ENCODE measurements around the gene RASA1. TPM values are rescaled to one million over a fixed set of nuclear protein-coding genes. Genes with fewer than 3 reads are reported as not detected.
"Not testable (repeated sequence)": the region's sequence is repeated elsewhere in the genome, so short reads cannot be mapped to it uniquely, and the experiment has no call there.

The RASA1 gene
- total RNA-seq, 1 experiment from 2014 or later = 23.3 TPM

- Histone ChIP-seq H3K27me3 (ENCODE audit: control insufficient read depth, insufficient read depth, low read length) (peaks cover 14% of the 10 kb centered on the region; the same call in 1 of the 2 replicates), H3K36me3 (replicated peaks; ENCODE audit: control insufficient read depth, insufficient read depth, low read length) (no peaks in the 10 kb centered on the region), H3K4me3 (ENCODE audit: insufficient read depth, low read depth, low read length) (peak overlapping the region; percentile 93)
- DNase-seq = no peak
Observed at GRCh38 chr5:87266914-87267573, 639 bp upstream of the RASA1 start.

DNA sequence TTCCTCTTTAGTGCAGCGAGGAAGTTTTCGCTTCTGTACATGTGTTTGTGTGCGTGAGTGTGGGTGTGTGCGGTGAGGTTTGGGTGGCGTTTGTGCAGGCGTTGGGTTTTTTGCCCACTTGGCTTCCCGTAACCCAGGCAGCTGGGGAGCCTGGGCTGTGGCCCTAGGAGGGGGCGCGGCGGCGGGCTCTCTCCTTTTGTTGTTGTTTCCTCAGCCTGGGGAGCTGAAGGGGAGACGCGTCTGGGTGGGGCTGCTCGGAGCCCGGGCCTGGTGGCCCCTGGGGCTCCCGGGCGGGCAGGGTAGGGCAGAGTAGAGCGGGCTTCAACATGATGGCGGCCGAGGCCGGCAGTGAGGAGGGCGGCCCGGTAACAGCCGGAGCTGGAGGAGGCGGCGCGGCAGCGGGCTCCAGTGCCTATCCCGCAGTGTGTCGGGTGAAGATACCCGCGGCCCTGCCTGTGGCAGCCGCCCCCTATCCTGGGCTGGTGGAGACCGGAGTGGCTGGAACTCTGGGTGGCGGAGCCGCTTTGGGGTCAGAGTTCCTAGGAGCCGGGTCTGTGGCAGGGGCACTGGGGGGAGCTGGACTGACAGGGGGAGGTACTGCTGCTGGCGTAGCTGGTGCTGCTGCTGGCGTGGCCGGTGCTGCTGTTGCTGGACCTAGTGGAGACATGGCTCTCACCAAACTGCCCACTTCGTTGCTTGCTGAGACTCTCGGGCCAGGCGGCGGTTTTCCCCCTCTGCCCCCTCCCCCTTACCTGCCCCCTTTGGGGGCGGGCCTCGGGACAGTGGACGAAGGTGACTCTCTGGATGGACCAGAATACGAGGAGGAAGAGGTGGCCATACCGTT, 665 bp downstream of the RASA1 start:
- Histone ChIP-seq H3K27me3 (ENCODE audit: control insufficient read depth, insufficient read depth, low read length) (peaks cover 6% of the 10 kb centered on the region; the same call in 1 of the 2 replicates), H3K36me3 (replicated peaks; ENCODE audit: control insufficient read depth, insufficient read depth, low read length) (no peaks in the 10 kb centered on the region), H3K4me3 (ENCODE audit: insufficient read depth, low read depth, low read length) (peak overlapping the region; percentile 93)
- DNase-seq = peak; percentile 72

DNA sequence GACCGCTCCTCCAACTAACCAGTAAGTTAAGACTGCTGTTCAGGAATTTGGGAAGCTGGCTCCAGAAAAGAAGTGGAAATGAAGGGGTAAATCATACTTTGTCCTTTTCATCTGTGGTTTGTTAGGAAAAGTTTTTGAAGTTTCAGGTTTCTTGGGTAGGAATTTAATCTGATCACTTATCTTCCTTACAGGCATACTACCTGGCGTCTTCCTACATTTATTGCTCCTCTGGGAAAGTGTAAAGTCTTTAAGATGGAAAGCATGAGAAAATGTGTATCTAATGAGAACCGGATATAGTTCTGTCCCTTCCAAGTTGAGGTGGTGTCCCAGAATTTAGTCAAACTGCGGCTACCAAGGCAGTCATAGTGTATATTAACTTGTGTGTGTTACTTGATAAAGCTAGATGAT, 1.3 kb downstream of the RASA1 start:
- Histone ChIP-seq H3K36me3 (replicated peaks; ENCODE audit: control insufficient read depth, insufficient read depth, low read length) (no peaks in the 10 kb centered on the region), H3K27me3 (ENCODE audit: control insufficient read depth, insufficient read depth, low read length) (peaks cover 5% of the 10 kb centered on the region; the same call in 1 of the 2 replicates), H3K4me3 (ENCODE audit: insufficient read depth, low read depth, low read length) (peak overlapping the region; percentile 93)
- DNase-seq = no peak

DNA sequence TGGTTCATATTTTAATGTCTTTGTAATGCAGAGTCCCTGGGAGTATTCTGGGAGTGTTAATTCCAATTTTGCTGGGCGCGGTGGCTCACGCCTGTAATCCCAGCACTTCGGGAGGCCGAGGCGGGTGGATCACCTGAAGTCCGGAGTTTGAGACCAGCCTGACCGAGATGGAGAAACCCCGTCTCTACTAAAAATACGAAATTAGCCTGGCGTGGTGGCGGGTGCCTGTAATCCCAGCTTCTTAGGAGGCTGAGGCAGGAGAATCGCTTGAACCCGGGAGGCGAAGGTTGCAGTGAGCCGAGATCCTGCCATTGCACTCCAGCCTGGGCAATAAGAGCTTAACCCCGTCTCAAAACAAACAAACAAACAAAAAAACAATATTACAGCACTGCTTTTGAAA, 3.2 kb downstream of the RASA1 start:
- not testable (repeated sequence) for H3K27me3 ChIP-seq (ENCODE audit: control insufficient read depth, insufficient read depth, low read length); H3K4me3 ChIP-seq (ENCODE audit: insufficient read depth, low read depth, low read length); DNase-seq; H3K36me3 ChIP-seq (replicated peaks; ENCODE audit: control insufficient read depth, insufficient read depth, low read length)

GRCh38 chr5:87276655-87277054, 9.0 kb downstream of the RASA1 start:
- DNase-seq = no peak
- no peaks in the 10 kb centered on the region for H3K36me3 ChIP-seq (replicated peaks; ENCODE audit: control insufficient read depth, insufficient read depth, low read length)
- H3K27me3 ChIP-seq (ENCODE audit: control insufficient read depth, insufficient read depth, low read length) = no peaks in the 10 kb centered on the region
- H3K4me3 ChIP-seq (ENCODE audit: insufficient read depth, low read depth, low read length) = no peak overlapping the region

- no peak overlapping the region for H3K4me3 ChIP-seq (ENCODE audit: insufficient read depth, low read depth, low read length)
- no peaks in the 10 kb centered on the region for H3K36me3 ChIP-seq (replicated peaks; ENCODE audit: control insufficient read depth, insufficient read depth, low read length)
- no peaks in the 10 kb centered on the region for H3K27me3 ChIP-seq (ENCODE audit: control insufficient read depth, insufficient read depth, low read length)
- no peak for DNase-seq
Observed at GRCh38 chr5:87277279-87277835, 9.7 kb downstream of the RASA1 start.

DNA sequence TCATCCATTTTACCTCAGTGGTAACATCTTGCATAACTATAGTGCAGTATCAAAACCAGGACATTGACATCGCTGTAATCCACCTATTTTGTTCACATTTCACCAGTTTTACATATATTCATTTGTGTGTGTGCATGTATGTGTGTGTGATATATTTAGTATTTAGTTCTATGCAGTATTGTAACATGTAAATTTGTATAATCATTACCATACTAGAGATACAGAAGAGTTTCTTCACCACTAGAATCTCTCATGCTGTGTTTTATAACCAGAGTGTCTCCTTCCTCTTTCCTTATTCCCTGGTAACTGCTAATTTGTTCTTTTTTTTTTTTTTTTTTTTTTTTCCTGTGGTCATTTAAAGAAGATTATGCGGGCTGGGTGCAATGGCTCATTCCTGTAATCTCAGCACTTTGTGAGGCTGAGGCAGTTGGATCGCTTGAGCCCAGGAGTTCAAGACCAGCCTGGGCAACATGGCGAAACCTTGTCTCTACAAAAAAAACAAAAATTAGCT, 11.0 kb downstream of the RASA1 start:
- no peaks in the 10 kb centered on the region for H3K36me3 ChIP-seq (replicated peaks; ENCODE audit: control insufficient read depth, insufficient read depth, low read length)
- H3K4me3 ChIP-seq (ENCODE audit: insufficient read depth, low read depth, low read length) = no peak overlapping the region
- DNase-seq = no peak
- no peaks in the 10 kb centered on the region for H3K27me3 ChIP-seq (ENCODE audit: control insufficient read depth, insufficient read depth, low read length)

DNA sequence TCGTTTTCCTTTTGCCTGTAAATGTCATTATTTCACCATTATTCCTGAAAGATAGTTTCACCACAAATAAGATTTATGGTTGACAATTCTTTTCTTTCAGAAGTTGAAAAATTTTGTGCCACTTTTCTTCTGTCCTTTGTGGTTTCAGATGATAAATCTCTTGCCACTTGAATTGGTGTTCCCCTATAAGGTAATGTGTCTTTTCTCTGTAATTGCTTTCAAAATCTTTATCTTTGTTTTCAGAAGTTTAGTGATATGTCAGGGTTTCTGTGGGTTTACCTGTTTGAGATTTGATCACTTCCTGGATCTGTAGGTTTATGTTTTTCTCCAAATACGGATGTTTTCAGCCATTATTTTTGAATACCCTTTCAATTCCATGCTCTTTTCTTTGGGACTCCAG, 14.6 kb downstream of the RASA1 start:
- Histone ChIP-seq H3K27me3 (ENCODE audit: control insufficient read depth, insufficient read depth, low read length) (no peaks in the 10 kb centered on the region), H3K4me3 (ENCODE audit: insufficient read depth, low read depth, low read length) (no peak overlapping the region), H3K36me3 (replicated peaks; ENCODE audit: control insufficient read depth, insufficient read depth, low read length) (no peaks in the 10 kb centered on the region)
- DNase-seq = no peak

DNA sequence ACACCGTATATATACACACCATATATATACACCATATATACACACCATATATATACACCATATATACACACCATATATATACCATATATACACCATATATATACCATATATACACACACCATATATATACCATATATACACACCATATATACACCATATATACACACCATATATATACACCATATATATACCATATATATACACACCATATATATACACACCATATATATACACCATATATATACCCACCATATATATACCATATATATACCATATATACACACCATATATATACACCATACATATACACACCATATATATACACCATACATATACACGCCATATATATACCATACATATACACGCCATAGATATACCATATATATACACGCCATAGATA, 19.6 kb downstream of the RASA1 start:
- H3K27me3 ChIP-seq (ENCODE audit: control insufficient read depth, insufficient read depth, low read length); H3K4me3 ChIP-seq (ENCODE audit: insufficient read depth, low read depth, low read length); H3K36me3 ChIP-seq (replicated peaks; ENCODE audit: control insufficient read depth, insufficient read depth, low read length); DNase-seq: not testable (repeated sequence)

DNA sequence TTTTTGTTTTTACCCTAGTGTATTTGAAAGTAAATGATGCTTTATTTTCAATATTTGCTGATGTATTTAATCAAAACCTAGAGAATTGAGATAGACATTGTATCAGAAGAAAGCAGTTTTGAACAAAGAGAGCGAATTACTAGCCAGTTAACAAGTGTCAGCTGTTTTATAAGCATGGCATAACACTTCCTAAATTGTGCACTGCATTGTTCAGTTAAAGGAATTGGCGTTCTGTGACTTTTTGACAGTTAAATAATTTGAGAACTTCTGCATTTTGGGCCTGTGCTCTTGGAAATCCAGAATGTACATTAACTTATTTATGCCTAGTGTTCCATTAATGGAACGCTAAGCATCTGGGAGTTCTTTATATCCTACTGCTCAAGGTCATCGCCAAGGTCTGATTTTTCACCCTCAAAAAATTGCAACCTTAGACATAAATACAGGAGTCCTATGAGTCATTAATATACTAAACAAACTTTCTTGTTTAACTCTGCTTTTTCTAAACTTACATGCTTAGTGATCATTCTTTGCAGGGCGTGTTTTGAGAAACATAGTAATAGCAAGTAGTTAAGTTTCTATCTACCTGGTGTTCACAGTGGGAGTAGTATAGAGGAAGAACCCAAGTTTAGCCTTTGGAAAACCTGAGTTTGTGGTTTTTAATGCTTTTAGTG, 31.1 kb downstream of the RASA1 start:
- H3K4me3 ChIP-seq (ENCODE audit: insufficient read depth, low read depth, low read length) = no peak overlapping the region
- H3K27me3 ChIP-seq (ENCODE audit: control insufficient read depth, insufficient read depth, low read length) = no peaks in the 10 kb centered on the region
- no peak for DNase-seq
- no peaks in the 10 kb centered on the region for H3K36me3 ChIP-seq (replicated peaks; ENCODE audit: control insufficient read depth, insufficient read depth, low read length)

GRCh38 chr5:87300176-87300575, 32.5 kb downstream of the RASA1 start:
- no peaks in the 10 kb centered on the region for H3K27me3 ChIP-seq (ENCODE audit: control insufficient read depth, insufficient read depth, low read length)
- H3K4me3 ChIP-seq (ENCODE audit: insufficient read depth, low read depth, low read length) = no peak overlapping the region
- H3K36me3 ChIP-seq (replicated peaks; ENCODE audit: control insufficient read depth, insufficient read depth, low read length) = peaks cover 1% of the 10 kb centered on the region; the same call in 1 of the 2 replicates
- no peak for DNase-seq

- Histone ChIP-seq H3K4me3 (ENCODE audit: insufficient read depth, low read depth, low read length) (no peak overlapping the region), H3K27me3 (ENCODE audit: control insufficient read depth, insufficient read depth, low read length) (no peaks in the 10 kb centered on the region), H3K36me3 (replicated peaks; ENCODE audit: control insufficient read depth, insufficient read depth, low read length) (peaks cover 3% of the 10 kb centered on the region)
- DNase-seq = no peak
Observed at GRCh38 chr5:87300744-87301143, 33.1 kb downstream of the RASA1 start.

DNA sequence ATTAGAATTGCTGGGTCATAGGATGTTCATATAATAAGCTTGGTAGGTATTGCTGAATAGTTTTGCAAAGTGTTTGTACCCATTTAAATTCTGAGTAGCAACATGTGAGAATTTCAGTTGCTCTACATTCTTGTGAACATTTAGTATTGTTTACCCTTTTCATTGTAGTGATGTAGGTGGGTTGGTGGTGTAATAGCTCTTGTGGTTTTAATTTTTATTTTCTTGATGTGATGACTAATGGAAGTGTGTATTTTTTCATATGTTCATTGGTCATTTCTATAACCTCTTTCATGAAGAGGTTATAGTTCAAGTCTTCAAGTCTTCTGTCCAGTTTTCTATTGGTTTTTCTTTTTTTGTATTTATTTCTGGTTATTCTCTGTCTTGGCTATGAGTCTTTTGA, 34.4 kb downstream of the RASA1 start:
- no peak for DNase-seq
- H3K27me3 ChIP-seq (ENCODE audit: control insufficient read depth, insufficient read depth, low read length) = no peaks in the 10 kb centered on the region
- H3K36me3 ChIP-seq (replicated peaks; ENCODE audit: control insufficient read depth, insufficient read depth, low read length) = peaks cover 3% of the 10 kb centered on the region
- H3K4me3 ChIP-seq (ENCODE audit: insufficient read depth, low read depth, low read length) = no peak overlapping the region

DNA sequence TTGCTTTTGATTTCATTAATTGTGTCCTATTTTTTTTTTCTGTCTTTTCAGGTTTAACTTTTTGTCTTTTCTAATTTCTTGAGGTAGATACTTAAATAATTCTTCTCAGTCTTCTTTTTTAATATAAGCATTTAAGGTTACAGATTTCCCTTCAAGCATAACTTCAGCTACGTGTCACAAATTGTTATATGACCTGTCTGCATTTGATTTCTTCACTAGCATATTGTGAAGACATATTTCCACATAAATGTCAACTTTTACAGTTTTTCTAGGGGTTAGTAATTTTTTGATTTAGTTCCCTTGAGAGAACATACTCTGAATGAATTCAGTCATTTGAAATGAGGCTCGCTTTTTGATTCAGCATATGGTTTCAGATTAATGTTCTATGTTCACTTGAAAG, 35.6 kb downstream of the RASA1 start:
- Histone ChIP-seq H3K36me3 (replicated peaks; ENCODE audit: control insufficient read depth, insufficient read depth, low read length) (peaks cover 3% of the 10 kb centered on the region), H3K27me3 (ENCODE audit: control insufficient read depth, insufficient read depth, low read length) (no peaks in the 10 kb centered on the region), H3K4me3 (ENCODE audit: insufficient read depth, low read depth, low read length) (no peak overlapping the region)
- DNase-seq = no peak
